Neuronal stem cell (in vitro differentiated cells): Measurements from ENCODE around the gene MON1A.

Experiments
- DNase-seq: peaks from one replicate; pipeline ENCODE4 v3.0.0-alpha.2; 2013; ENCODE audit warnings: low spot score
- H2AFZ ChIP-seq: one replicate; pipeline ENCODE4 v1.6.1; 2013; ENCODE audit warnings: mild to moderate bottlenecking, low read length, inconsistent platforms
- H2AK5ac ChIP-seq: 2 replicates; pipeline ENCODE4 v1.6.1; 2013; ENCODE audit warnings: low read depth, mild to moderate bottlenecking, inconsistent platforms, low read length, moderate library complexity, mixed read lengths
- H2BK120ac ChIP-seq: 2 replicates; pipeline ENCODE4 v1.6.1; 2013; ENCODE audit warnings: low read depth, mild to moderate bottlenecking, inconsistent platforms, low read length, moderate library complexity, mixed read lengths
- H2BK12ac ChIP-seq: one replicate; pipeline ENCODE4 v1.6.1; 2013; ENCODE audit warnings: low read length, inconsistent platforms
- H2BK15ac ChIP-seq: 2 replicates; pipeline ENCODE4 v1.6.1; 2013; ENCODE audit warnings: mild to moderate bottlenecking, low read length, inconsistent platforms, mixed read lengths
- H2BK5ac ChIP-seq: one replicate; pipeline ENCODE4 v1.6.1; 2013; ENCODE audit warnings: inconsistent platforms, mild to moderate bottlenecking, low read length, moderate library complexity
- H3K14ac ChIP-seq: one replicate; pipeline ENCODE4 v1.6.1; 2013; ENCODE audit warnings: low read length, inconsistent platforms
- H3K18ac ChIP-seq: 2 replicates; pipeline ENCODE4 v1.6.1; 2013; ENCODE audit warnings: low read length, inconsistent platforms
- H3K23ac ChIP-seq: 2 replicates; pipeline ENCODE4 v1.6.1; 2013; ENCODE audit warnings: low read depth, mild to moderate bottlenecking, mixed read lengths, low read length, inconsistent platforms; ENCODE audit not compliant: poor library complexity
- H3K27ac ChIP-seq: replicated peaks from 3 replicates; pipeline ENCODE4 v1.5.1; 2013; ENCODE audit warnings: low read length, inconsistent platforms
- H3K27me3 ChIP-seq, 3 experiments: 2 replicates each; pipeline ENCODE4 v1.6.1; 2013; ENCODE audit warnings: low read length in 3 of 3, mild to moderate bottlenecking in 2 of 3, inconsistent platforms in 1 of 3, low read depth in 1 of 3, mixed read lengths in 1 of 3, moderate library complexity in 1 of 3; ENCODE audit not compliant: control insufficient read depth in 3 of 3, insufficient read depth in 3 of 3
- H3K36me3 ChIP-seq, 2 donors: replicated peaks in 1 of 2; 2 replicates each; pipeline ENCODE4 v1.6.1; 2013; ENCODE audit warnings: low read length in 2 of 2; ENCODE audit not compliant: control insufficient read depth in 2 of 2, insufficient read depth in 2 of 2
- H3K4ac ChIP-seq: 2 replicates; pipeline ENCODE4 v1.6.1; 2013; ENCODE audit warnings: inconsistent platforms, mild to moderate bottlenecking, low read length, moderate library complexity
- H3K4me1 ChIP-seq, 2 donors: 1 replicate in 1 of 2; 2 replicates in 1 of 2; pipeline ENCODE4 v1.6.1; 2013; ENCODE audit warnings: low read length in 2 of 2, low read depth in 1 of 2; ENCODE audit not compliant: control insufficient read depth in 2 of 2, insufficient read depth in 1 of 2
- H3K4me2 ChIP-seq: one replicate; pipeline ENCODE4 v1.6.1; 2013; ENCODE audit warnings: mild to moderate bottlenecking, low read length, inconsistent platforms; ENCODE audit not compliant: insufficient read depth, poor library complexity, severe bottlenecking
- H3K4me3 ChIP-seq, 2 donors: 2 replicates each; pipeline ENCODE4 v1.5.1; 2013; ENCODE audit warnings: low read length in 2 of 2, mild to moderate bottlenecking in 2 of 2, inconsistent platforms in 1 of 2, moderate library complexity in 1 of 2
- H3K79me1 ChIP-seq: one replicate; pipeline ENCODE4 v1.6.1; 2013; ENCODE audit warnings: low read depth, mild to moderate bottlenecking, inconsistent platforms, low read length, moderate library complexity
- H3K9ac ChIP-seq: one replicate; pipeline ENCODE4 v1.6.1; 2013; ENCODE audit warnings: mild to moderate bottlenecking, low read depth, low read length, inconsistent platforms; ENCODE audit not compliant: poor library complexity
- H3K9me3 ChIP-seq, 2 donors: replicated peaks in 1 of 2; 2 replicates each; pipeline versions ENCODE3 to v1.6.1; 2013; ENCODE audit warnings: low read length in 2 of 2, mild to moderate bottlenecking in 2 of 2, inconsistent platforms in 1 of 2, low read depth in 1 of 2, mixed read lengths in 1 of 2, moderate library complexity in 1 of 2; ENCODE audit not compliant: control insufficient read depth in 2 of 2, insufficient read depth in 1 of 2
- H4K8ac ChIP-seq: one replicate; pipeline ENCODE4 v1.6.1; 2013; ENCODE audit warnings: low read depth, mild to moderate bottlenecking, inconsistent platforms, low read length, moderate library complexity
- H4K91ac ChIP-seq: one replicate; pipeline ENCODE4 v1.6.1; 2013; ENCODE audit warnings: low read length, low read depth, mild to moderate bottlenecking, inconsistent platforms; ENCODE audit not compliant: poor library complexity
- WGBS, 2 donors: extraction: QIAGEN DNeasy Blood & Tissue Kit; methylation state at CpG; one replicate each; pipeline ENCODE4 v1.1.7; 2013; ENCODE audit warnings: missing lambda C conversion rate in 2 of 2, mixed read lengths in 1 of 2; ENCODE audit not compliant: insufficient read length in 2 of 2, insufficient replicate concordance in 1 of 2; ENCODE audit errors: extremely low coverage in 2 of 2; 5-methylcytosine and 5-hydroxymethylcytosine counted together

Gene MON1A

DNA sequence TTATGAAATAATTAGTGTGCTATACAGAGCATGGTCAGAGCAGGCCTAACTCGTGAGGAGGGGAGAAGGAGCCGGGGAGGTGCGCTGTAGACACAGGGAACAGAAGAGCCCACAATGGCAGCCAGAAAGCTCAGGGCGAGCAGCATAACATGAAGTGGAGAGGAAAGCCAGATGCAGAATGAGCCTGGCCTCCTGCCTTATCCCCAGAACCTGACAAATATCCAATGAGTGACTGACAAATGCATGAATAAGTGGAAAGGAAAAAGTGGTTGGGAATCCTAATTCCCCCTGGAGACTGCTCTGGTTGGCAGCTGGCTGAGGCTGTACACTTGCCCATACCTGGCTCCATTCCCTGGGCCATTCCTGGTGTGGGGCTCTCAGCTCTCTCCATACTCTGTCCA lies 16.7 kb downstream of the MON1A start:
- Histone ChIP-seq H3K27ac (no peak overlapping the region), H2BK15ac (no peak overlapping the region), H3K27me3 (peaks cover 0 to 4% (median 0%) of the 10 kb centered on the region in 3 experiments), H4K91ac (no peak overlapping the region), H2BK5ac (no peak overlapping the region), H3K18ac (no peak overlapping the region), H2AFZ (no peak overlapping the region), H3K9ac (no peak overlapping the region), H3K79me1 (peaks cover 3% of the 10 kb centered on the region), H3K23ac (no peak overlapping the region), H3K36me3 (no peaks in the 10 kb centered on the region), H3K4me1 (peaks cover 0 to 2% of the 10 kb centered on the region in 2 donors), H3K14ac (no peak overlapping the region), H3K4me3 (no peak overlapping the region), H2BK12ac (no peak overlapping the region), H4K8ac (no peak overlapping the region), H3K4ac (no peak overlapping the region), H3K4me2 (no peak overlapping the region), H2AK5ac (no peak overlapping the region), H3K9me3 (no peaks in the 10 kb centered on the region), H2BK120ac (no peak overlapping the region)
- no CpG with 5 or more reads among the region's 4 CpGs for WGBS, 2 donors
- DNase-seq = no peak

DNA sequence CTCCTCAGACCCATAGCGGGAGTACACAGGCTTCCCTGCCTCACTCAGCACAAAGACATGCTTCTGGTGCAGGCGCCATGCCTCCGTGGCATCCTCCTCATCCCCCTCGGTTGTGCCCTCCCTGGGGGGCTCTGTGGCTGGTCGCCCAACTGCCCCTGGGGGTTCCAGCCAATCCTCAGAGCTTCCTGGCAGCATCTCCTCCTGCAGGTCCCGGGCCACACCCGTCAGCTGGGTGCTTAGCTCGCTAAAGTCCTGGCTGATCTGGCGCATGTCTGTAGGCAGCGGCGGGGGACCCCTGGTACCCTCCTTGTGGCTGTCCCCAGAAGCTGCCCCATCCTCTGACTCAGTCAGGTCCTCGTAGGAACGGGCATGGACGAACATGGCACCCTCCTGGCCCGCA lies 18.0 kb downstream of the MON1A start:
- no peak overlapping the region for H3K23ac ChIP-seq
- H3K18ac ChIP-seq = no peak overlapping the region
- H3K79me1 ChIP-seq = peaks cover 3% of the 10 kb centered on the region
- WGBS, 2 donors = no CpG with 5 or more reads among the region's 15 CpGs
- no peaks in the 10 kb centered on the region for H3K9me3 ChIP-seq
- no peak overlapping the region for H3K9ac ChIP-seq
- H2AK5ac ChIP-seq = no peak overlapping the region
- no peak overlapping the region for H3K14ac ChIP-seq
- H2BK5ac ChIP-seq = no peak overlapping the region
- no peak overlapping the region for H3K27ac ChIP-seq
- H3K4ac ChIP-seq = no peak overlapping the region
- H3K36me3 ChIP-seq = no peaks in the 10 kb centered on the region
- no peak overlapping the region for H2AFZ ChIP-seq
- H2BK120ac ChIP-seq = no peak overlapping the region
- H4K8ac ChIP-seq = no peak overlapping the region
- H3K4me2 ChIP-seq = no peak overlapping the region
- no peak overlapping the region for H4K91ac ChIP-seq
- peaks cover 0 to 2% of the 10 kb centered on the region in 2 donors for H3K4me1 ChIP-seq
- H3K27me3 ChIP-seq = peaks cover 0 to 4% (median 0%) of the 10 kb centered on the region in 3 experiments
- no peak overlapping the region for H2BK12ac ChIP-seq
- H3K4me3 ChIP-seq = peak overlapping the region in 1 of 2 donors; percentile 48
- no peak for DNase-seq
- H2BK15ac ChIP-seq = no peak overlapping the region

DNA sequence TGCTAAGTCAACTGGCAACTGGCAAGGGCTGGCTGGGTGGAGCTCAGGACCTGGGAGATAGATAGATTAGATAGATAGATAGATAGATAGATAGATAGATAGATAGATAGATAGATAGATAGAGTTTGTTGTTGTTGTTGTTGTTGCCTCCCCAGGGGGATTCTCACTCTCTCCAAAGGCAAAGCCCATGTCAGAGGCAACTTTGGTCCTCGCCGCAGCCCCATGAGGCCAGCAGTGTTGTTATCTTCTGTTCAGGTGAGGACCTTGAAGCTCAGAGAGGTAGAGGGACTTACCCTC lies 18.5 kb downstream of the MON1A start:
- no peak overlapping the region for H2BK12ac ChIP-seq
- no peak for DNase-seq
- no peak overlapping the region for H3K18ac ChIP-seq
- peaks cover 0 to 4% (median 0%) of the 10 kb centered on the region in 3 experiments for H3K27me3 ChIP-seq
- H4K8ac ChIP-seq = no peak overlapping the region
- H2BK15ac ChIP-seq = no peak overlapping the region
- no peaks in the 10 kb centered on the region for H3K9me3 ChIP-seq
- H3K4ac ChIP-seq = no peak overlapping the region
- H3K4me3 ChIP-seq = no peak overlapping the region
- H2BK5ac ChIP-seq = no peak overlapping the region
- no peak overlapping the region for H2AFZ ChIP-seq
- H2AK5ac ChIP-seq = no peak overlapping the region
- peaks cover 0 to 2% of the 10 kb centered on the region in 2 donors for H3K4me1 ChIP-seq
- no CpG with 5 or more reads among the region's 2 CpGs for WGBS, 2 donors
- no peak overlapping the region for H3K9ac ChIP-seq
- no peak overlapping the region for H3K14ac ChIP-seq
- H3K79me1 ChIP-seq = peaks cover 3% of the 10 kb centered on the region
- no peak overlapping the region for H3K27ac ChIP-seq
- H3K36me3 ChIP-seq = no peaks in the 10 kb centered on the region
- no peak overlapping the region for H3K4me2 ChIP-seq
- no peak overlapping the region for H2BK120ac ChIP-seq
- H4K91ac ChIP-seq = no peak overlapping the region
- H3K23ac ChIP-seq = no peak overlapping the region

DNA sequence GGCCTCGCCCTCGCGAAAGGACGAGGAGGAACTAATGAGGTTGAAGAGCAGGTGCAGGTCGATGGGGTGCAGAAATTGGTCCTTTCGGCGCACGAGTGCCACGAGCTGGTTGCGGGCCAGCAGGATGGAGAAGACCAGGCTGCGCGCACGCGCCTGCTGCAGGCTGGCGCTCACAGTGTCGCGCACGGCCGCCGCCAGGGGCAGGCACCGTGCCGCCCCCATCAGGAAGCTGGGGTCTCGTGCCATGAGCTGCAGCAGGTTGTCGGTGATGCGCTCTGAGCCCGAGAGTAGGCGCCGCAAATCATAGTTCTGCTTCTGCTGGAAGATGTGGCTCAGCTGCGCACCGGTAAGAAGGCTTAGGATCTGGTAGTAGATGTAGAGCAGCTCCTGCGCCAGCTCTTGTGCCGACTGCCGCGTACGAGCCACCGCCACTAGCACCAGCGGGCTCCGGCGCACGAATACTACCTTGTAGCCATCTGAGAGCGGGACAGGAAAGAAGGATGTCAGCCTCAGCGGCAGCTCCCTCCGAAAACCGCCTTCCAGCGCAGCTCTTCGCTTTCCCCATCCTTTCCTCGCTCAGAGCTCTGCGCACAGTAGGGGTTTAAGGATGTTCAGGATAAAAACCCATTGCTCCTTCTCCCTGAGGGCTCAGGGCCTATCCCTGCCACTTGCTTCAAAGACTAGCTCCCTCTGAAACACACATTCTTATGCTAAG lies 19.0 kb downstream of the MON1A start:
- no CpG with 5 or more reads among the region's 48 CpGs for WGBS, 2 donors
- no peaks in the 10 kb centered on the region for H3K9me3 ChIP-seq
- no peak overlapping the region for H2BK12ac ChIP-seq
- no peak overlapping the region for H4K91ac ChIP-seq
- no peak overlapping the region for H3K4me2 ChIP-seq
- no peak overlapping the region for H2BK5ac ChIP-seq
- H2AK5ac ChIP-seq = peak overlapping the region; percentile 47
- peaks cover 0 to 2% of the 10 kb centered on the region in 2 donors for H3K4me1 ChIP-seq
- H3K27me3 ChIP-seq = peaks cover 0 to 4% (median 0%) of the 10 kb centered on the region in 3 experiments
- H3K79me1 ChIP-seq = no peaks in the 10 kb centered on the region
- H2BK120ac ChIP-seq = no peak overlapping the region
- no peak overlapping the region for H2AFZ ChIP-seq
- H3K27ac ChIP-seq = no peak overlapping the region
- peak overlapping the region; percentile 27 for H3K9ac ChIP-seq
- no peak overlapping the region for H2BK15ac ChIP-seq
- DNase-seq = no peak
- H3K36me3 ChIP-seq = no peaks in the 10 kb centered on the region
- peak overlapping the region; percentile 76 for H3K23ac ChIP-seq
- no peak overlapping the region for H3K4me3 ChIP-seq
- H3K18ac ChIP-seq = peak overlapping the region; percentile 52
- H3K4ac ChIP-seq = no peak overlapping the region
- peak overlapping the region; percentile 78 for H4K8ac ChIP-seq
- H3K14ac ChIP-seq = no peak overlapping the region
